Measurements from ENCODE around the gene EFCAB12. TPM values are rescaled to one million over a fixed set of nuclear protein-coding genes. Genes with fewer than 3 reads are reported as not detected.

Gene EFCAB12
- total and polyA plus RNA-seq, 2 of the 8 experiments (the other 6 are each of a cell fraction or from before 2014, with no cell fraction given), result 0.60 to 0.99 TPM

DNA sequence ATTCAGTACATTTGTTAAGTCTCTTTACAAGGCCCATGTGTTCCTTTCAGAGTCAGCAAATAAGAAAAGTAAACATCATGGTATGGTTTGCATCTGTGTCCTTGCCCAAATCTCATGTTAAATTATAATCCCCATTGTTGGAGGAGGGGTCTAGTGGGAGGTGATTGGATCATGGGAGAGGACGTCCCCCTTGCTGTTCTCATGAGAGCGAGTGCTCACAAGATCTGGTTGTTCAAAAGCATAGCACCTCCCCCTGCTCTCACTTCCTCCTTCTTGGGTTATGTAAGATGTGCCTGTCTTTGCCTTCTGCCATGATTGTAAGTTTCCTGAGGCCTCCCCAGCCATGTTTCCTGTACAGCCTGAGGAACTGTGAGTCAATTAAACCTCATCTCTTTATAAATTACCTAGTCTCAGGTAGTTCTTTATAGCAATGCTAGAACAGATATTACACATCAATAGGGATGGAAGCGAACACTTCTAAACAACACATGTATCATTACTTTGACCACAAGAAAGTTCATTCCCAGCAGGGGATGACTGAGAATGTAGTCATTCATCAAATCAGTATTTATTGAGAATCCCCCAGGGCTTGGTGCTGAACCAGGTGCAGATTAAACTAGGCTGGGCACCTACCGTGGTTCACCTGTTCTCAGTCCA, 4.1 kb downstream of the EFCAB12 start (continued):
- TF ChIP-seq GTF2F1 (IDR thresholded peaks at IDR 0.05; ENCODE audit: borderline replicate concordance, low read depth, low read length) (no peak), BRCA1 (IDR thresholded peaks at IDR 0.05; ENCODE audit: low read depth, low read length) (no peak), POLR2AphosphoS5 (IDR thresholded peaks at IDR 0.05; ENCODE audit: low read depth, low read length) (no peak)

All from H1 (cell line).